PC-9 (cell line): ENCODE results near the gene HMGB1. TPM values are rescaled to one million over a fixed set of nuclear protein-coding genes. Genes with fewer than 3 reads are reported as not detected.

Source experiments
- BruUV-seq: library from RNA; stranded (reverse); fragments of 400-500 nt; replicated peaks from 2 replicates; lab custom pipeline; 2021; lab: Mats Ljungman, UMichigan
- CTCF ChIA-PET: fragments of 300-600 bp; sonication (Branson Sonifier 250); formaldehyde crosslinking; loops from one replicate; lab custom pipeline; 2022; ENCODE audit warnings: antibody characterized with exemption; lab: Charles Lee
- POLR2A ChIA-PET: fragments of 300-600 bp; sonication (Branson Sonifier 250); formaldehyde crosslinking; loops from one replicate; lab custom pipeline; 2022; ENCODE audit warnings: antibody characterized with exemption; ENCODE audit not compliant: unreplicated experiment; lab: Charles Lee
- DNase-seq, 2 experiments: peaks; one replicate each; pipeline versions ENCODE4 v3.0.0 to v3.0.0-alpha.2; 2015 to 2022; ENCODE audit warnings: mixed read lengths in 1 of 2
- H2AFZ ChIP-seq: fragments of 200-600 bp; sonication (generic); 2 replicates; pipeline ENCODE4 v1.8.1; 2017; ENCODE audit warnings: antibody characterized with exemption
- H3F3A ChIP-seq: fragments of 200-600 bp; sonication (generic); 2 replicates; pipeline ENCODE4 v1.8.1; 2017; ENCODE audit warnings: antibody characterized with exemption, mild to moderate bottlenecking, low read depth; ENCODE audit not compliant: insufficient read depth
- H3K27ac ChIP-seq: fragments of 200-600 bp; sonication (generic); 2 replicates; pipeline ENCODE4 v1.6.1; 2016; ENCODE audit warnings: mixed run types
- H3K27me3 ChIP-seq: fragments of 200-600 bp; sonication (generic); 2 replicates; pipeline ENCODE4 v1.6.1; 2016; ENCODE audit warnings: low read depth, mixed run types; ENCODE audit not compliant: insufficient read depth
- H3K36me3 ChIP-seq: fragments of 200-600 bp; sonication (generic); 2 replicates; pipeline ENCODE4 v1.6.1; 2016; ENCODE audit warnings: low read depth, mixed run types
- H3K4me1 ChIP-seq: fragments of 200-600 bp; sonication (generic); replicated peaks from 2 replicates; pipeline ENCODE4 v1.6.1; 2016; ENCODE audit warnings: mixed run types; ENCODE audit not compliant: insufficient read depth
- H3K4me2 ChIP-seq: fragments of 200-600 bp; sonication (generic); 2 replicates; pipeline ENCODE4 v1.6.1; 2017; ENCODE audit warnings: mixed run types
- H3K4me3 ChIP-seq: fragments of 200-600 bp; sonication (generic); 2 replicates; pipeline ENCODE4 v1.6.1; 2016; ENCODE audit warnings: mixed run types
- H3K79me2 ChIP-seq: fragments of 200-600 bp; sonication (generic); 2 replicates; pipeline ENCODE4 v1.6.1; 2017; ENCODE audit warnings: low read depth, mixed run types
- H3K9me2 ChIP-seq: fragments of 200-600 bp; sonication (generic); 2 replicates; pipeline ENCODE4 v1.8.1; 2017; ENCODE audit warnings: mild to moderate bottlenecking; ENCODE audit not compliant: insufficient read depth
- H3K9me3 ChIP-seq: fragments of 200-600 bp; sonication (generic); 2 replicates; pipeline ENCODE4 v1.8.1; 2016; ENCODE audit warnings: low read depth; ENCODE audit not compliant: insufficient read depth
- H4K20me1 ChIP-seq: fragments of 200-600 bp; sonication (generic); 2 replicates; pipeline ENCODE4 v1.8.1; 2017; ENCODE audit not compliant: insufficient read depth
- EZH2 ChIP-seq: fragments of 200-600 bp; sonication (generic); IDR thresholded peaks from 2 replicates; pipeline ENCODE4 v1.8.0; 2017; ENCODE audit warnings: antibody characterized with exemption, low read depth
- intact Hi-C: fragments of 100-400 bp; cut with micrococcal nuclease; formaldehyde crosslinking; loops from one replicate; pipeline ENCODE4 v1.10.0; 2022; ENCODE audit not compliant: unreplicated experiment
- total RNA-seq: library from RNA; stranded (reverse); gene quantifications from 2 replicates; pipeline ENCODE4 v1.2.3, GENCODE V29; 2021
- TF ChIP-seq, protein P1 (sequence below): fragments of 200-600 bp; sonication (generic); conservative IDR thresholded peaks from 2 replicates; pipeline ENCODE4 v1.6.1; 2017; ENCODE audit warnings: mixed run types, antibody characterized with exemption, mild to moderate bottlenecking, moderate library complexity

The HMGB1 gene
- total RNA-seq, 1 experiment from 2014 or later: 313 TPM

DNA sequence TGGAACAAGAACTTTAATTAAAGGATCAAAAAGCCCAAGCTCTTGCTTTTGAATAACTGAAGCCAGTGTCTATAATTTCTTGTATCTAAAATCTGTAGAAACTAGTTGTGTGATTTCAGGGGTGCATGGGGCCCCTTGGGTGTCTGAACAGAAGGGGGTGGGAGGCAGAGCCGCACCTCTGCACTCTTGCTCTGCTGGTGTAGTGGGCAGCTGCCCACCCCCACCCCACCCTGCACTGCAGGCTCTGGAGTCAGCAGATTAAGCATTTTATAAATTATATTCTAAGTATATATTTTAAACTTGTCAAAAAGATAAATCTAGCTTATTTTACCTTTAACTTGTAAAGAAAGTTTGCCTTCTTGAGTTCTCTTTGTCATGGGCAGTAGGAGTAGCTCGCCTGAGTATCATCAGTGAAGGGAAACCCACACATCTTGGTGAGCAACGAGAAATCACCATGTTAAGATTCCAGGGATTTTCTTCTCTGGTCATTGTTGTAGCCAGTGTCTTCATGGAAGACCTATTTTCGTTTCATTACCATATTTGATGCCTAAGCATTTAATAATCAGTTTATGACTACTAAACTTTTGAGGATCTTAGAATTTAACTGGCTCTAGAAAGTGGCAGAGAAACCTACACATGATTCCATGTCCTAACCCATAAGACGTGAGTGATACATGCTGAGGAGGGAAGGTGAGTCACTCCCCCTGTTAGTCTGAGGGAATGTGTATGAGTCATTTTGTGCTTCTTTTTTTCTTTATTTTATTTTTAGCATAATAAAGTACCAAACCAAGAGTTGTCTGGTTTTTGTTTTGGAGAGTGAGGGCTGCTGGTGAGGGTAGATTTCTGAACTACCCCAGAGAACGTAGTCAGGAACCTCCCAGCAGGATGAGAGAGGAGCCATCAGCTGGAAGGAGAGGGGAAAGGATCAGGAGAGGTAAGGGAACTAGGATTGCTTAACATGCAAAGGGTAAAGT, 35.7 kb downstream of the HMGB1 start:
- peak overlapping the region; percentile 69 for H3K27ac ChIP-seq
- no peaks in the 10 kb centered on the region for H3K27me3 ChIP-seq
- no peaks in the 10 kb centered on the region for H4K20me1 ChIP-seq
- no peaks in the 10 kb centered on the region for H3K36me3 ChIP-seq
- peaks cover 29% of the 10 kb centered on the region for H3F3A ChIP-seq
- ChIA-PET CTCF (interaction anchor here (0.6 to 0.7 kb wide), 2 partner anchors 21 to 616 kb away, joined by 5 to 8 read pairs; no protein-coding TSS in a partner anchor), POLR2A (interaction anchor here (0.7 kb wide), 2 partner anchors 36 to 88 kb away, joined by 5 to 16 read pairs; no protein-coding TSS in a partner anchor)
- no peaks in the 10 kb centered on the region for H3K9me2 ChIP-seq
- H3K4me2 ChIP-seq: peak overlapping the region; percentile 66
- H3K9me3 ChIP-seq: no peaks in the 10 kb centered on the region
- TF ChIP-seq, protein P1, sequence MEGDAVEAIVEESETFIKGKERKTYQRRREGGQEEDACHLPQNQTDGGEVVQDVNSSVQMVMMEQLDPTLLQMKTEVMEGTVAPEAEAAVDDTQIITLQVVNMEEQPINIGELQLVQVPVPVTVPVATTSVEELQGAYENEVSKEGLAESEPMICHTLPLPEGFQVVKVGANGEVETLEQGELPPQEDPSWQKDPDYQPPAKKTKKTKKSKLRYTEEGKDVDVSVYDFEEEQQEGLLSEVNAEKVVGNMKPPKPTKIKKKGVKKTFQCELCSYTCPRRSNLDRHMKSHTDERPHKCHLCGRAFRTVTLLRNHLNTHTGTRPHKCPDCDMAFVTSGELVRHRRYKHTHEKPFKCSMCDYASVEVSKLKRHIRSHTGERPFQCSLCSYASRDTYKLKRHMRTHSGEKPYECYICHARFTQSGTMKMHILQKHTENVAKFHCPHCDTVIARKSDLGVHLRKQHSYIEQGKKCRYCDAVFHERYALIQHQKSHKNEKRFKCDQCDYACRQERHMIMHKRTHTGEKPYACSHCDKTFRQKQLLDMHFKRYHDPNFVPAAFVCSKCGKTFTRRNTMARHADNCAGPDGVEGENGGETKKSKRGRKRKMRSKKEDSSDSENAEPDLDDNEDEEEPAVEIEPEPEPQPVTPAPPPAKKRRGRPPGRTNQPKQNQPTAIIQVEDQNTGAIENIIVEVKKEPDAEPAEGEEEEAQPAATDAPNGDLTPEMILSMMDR: no peak
- no peak for TF ChIP-seq EZH2
- DNase-seq: peak in 1 of 2 experiments; percentile 85
- H3K4me1 ChIP-seq: peaks cover 39% of the 10 kb centered on the region
- no peaks in the 10 kb centered on the region for H3K79me2 ChIP-seq
- H3K4me3 ChIP-seq: no peak overlapping the region; the same call in 1 of the 2 replicates
- H2AFZ ChIP-seq: no peak overlapping the region
- intact Hi-C loops: no loop called here
- BruUV-seq: no TSS peak

DNA sequence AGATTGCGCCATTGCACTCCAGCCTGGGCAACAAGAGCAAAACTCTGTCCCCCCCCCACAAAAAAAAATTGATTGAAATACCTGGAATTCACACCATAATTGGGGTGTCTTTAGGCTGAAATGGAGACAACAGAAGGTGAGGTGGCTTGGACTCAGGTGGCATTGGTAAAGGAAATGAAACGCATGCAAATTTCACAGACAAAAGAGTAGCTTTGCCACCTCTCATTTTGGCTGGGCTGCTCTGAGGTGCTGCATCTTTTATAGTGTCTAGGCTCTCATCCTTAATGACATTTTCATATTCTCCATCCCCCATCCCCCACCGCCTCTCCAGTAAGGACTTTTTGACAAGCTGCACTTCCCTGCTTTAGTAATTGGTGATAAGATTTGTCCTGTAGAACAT, 36.5 kb downstream of the HMGB1 start:
- BruUV-seq: no TSS peak
- no peak overlapping the region for H3K27ac ChIP-seq

DNA sequence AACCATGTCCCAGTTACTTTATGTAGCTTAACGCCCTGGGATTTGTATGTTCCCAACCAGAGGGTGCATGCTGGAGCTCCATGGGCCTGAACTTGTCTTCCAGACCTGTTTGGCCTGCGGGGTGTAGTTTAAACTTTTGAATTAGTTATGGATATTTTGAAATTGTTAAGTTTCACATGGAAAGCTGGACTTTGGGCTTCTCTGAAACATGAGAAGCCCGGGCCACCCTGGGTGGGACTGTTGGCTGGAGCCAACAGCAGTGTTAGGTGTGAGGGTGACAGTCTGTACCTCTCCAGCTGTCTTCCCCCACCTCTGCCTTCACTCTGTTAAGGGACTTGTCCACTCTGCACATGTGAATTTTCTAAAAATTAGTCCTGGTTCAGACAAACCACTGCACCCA, 41.8 kb downstream of the HMGB1 start:
- BruUV-seq: no TSS peak
- no peaks in the 10 kb centered on the region for H3K36me3 ChIP-seq
- H2AFZ ChIP-seq: no peak overlapping the region
- intact Hi-C loops: no loop called here
- ChIA-PET POLR2A (no interaction called here), CTCF (no interaction called here)
- peaks cover 6% of the 10 kb centered on the region; the same call in 1 of the 2 replicates for H3F3A ChIP-seq
- no peak overlapping the region for H3K27ac ChIP-seq
- TF ChIP-seq EZH2: no peak
- TF ChIP-seq, protein P1: no peak
- H3K4me3 ChIP-seq: no peak overlapping the region
- H3K9me3 ChIP-seq: no peaks in the 10 kb centered on the region
- H4K20me1 ChIP-seq: no peaks in the 10 kb centered on the region
- DNase-seq: no peak
- no peak overlapping the region for H3K4me2 ChIP-seq
- no peaks in the 10 kb centered on the region for H3K9me2 ChIP-seq
- H3K27me3 ChIP-seq: no peaks in the 10 kb centered on the region
- H3K79me2 ChIP-seq: no peaks in the 10 kb centered on the region
- H3K4me1 ChIP-seq: peaks cover 11% of the 10 kb centered on the region; the same call in 1 of the 2 replicates

More for the DNA sequence above, 36.5 kb downstream of the HMGB1 start:
- H3K79me2 ChIP-seq: no peaks in the 10 kb centered on the region
- TF ChIP-seq, protein P1: no peak
- no peak for TF ChIP-seq EZH2
- H3F3A ChIP-seq: peaks cover 29% of the 10 kb centered on the region
- H4K20me1 ChIP-seq: no peaks in the 10 kb centered on the region
- POLR2A ChIA-PET: no interaction called here
- H3K4me1 ChIP-seq: peaks cover 39% of the 10 kb centered on the region
- H2AFZ ChIP-seq: no peak overlapping the region
- no peaks in the 10 kb centered on the region for H3K27me3 ChIP-seq
- no peak overlapping the region for H3K4me3 ChIP-seq
- no peaks in the 10 kb centered on the region for H3K9me2 ChIP-seq
- CTCF ChIA-PET: interaction anchor here (0.7 kb wide), 1 partner anchor 617 kb away, joined by 8 read pairs; no protein-coding TSS in a partner anchor
- DNase-seq: no peak
- no peak overlapping the region for H3K4me2 ChIP-seq
- intact Hi-C loops: no loop called here
- no peaks in the 10 kb centered on the region for H3K36me3 ChIP-seq
- H3K9me3 ChIP-seq: no peaks in the 10 kb centered on the region
